Skeletal muscle tissue (tissue), 4 donors: ENCODE measurements around the gene ADORA3. TPM values are rescaled to one million over a fixed set of nuclear protein-coding genes. Genes with fewer than 3 reads are reported as not detected.

ENCODE experiments used
- H3K27ac ChIP-seq: one replicate; pipeline ENCODE4 v1.7.0; 2013; ENCODE audit warnings: mild to moderate bottlenecking, low read depth, low read length, inconsistent platforms
- H3K27me3 ChIP-seq, 3 donors: one replicate each; pipeline ENCODE4 v1.7.0; 2013; ENCODE audit warnings: low read length in 3 of 3; ENCODE audit not compliant: control insufficient read depth in 3 of 3, insufficient read depth in 3 of 3
- H3K36me3 ChIP-seq, 3 donors: one replicate each; pipeline ENCODE4 v1.7.0; 2013; ENCODE audit warnings: low read length in 3 of 3; ENCODE audit not compliant: control insufficient read depth in 3 of 3, insufficient read depth in 3 of 3
- H3K4me1 ChIP-seq, 3 donors: one replicate each; pipeline ENCODE4 v1.7.0; 2013; ENCODE audit warnings: low read length in 3 of 3, mild to moderate bottlenecking in 3 of 3; ENCODE audit not compliant: control insufficient read depth in 3 of 3, insufficient read depth in 3 of 3
- H3K4me3 ChIP-seq, 3 donors: one replicate each; pipeline ENCODE4 v1.7.0; 2013; ENCODE audit warnings: low read length in 3 of 3
- H3K9ac ChIP-seq, 3 donors: one replicate each; pipeline ENCODE4 v1.7.0; 2013; ENCODE audit warnings: low read length in 3 of 3, mild to moderate bottlenecking in 3 of 3, moderate library complexity in 2 of 3, low read depth in 1 of 3
- H3K9me3 ChIP-seq, 3 donors: one replicate each; pipeline ENCODE4 v1.7.0; 2013; ENCODE audit warnings: low read length in 3 of 3; ENCODE audit not compliant: control insufficient read depth in 3 of 3
- total RNA-seq: library from RNA; depleted of rRNA; stranded (reverse); fragments of >200 nt; gene quantifications from one replicate; pipeline ENCODE4 v1.2.3, GENCODE V29; 2014
- donor health status: Osteomylitis.

ADORA3 gene
- total RNA-seq, 1 donor from 2014 or later = 0.52 TPM

DNA sequence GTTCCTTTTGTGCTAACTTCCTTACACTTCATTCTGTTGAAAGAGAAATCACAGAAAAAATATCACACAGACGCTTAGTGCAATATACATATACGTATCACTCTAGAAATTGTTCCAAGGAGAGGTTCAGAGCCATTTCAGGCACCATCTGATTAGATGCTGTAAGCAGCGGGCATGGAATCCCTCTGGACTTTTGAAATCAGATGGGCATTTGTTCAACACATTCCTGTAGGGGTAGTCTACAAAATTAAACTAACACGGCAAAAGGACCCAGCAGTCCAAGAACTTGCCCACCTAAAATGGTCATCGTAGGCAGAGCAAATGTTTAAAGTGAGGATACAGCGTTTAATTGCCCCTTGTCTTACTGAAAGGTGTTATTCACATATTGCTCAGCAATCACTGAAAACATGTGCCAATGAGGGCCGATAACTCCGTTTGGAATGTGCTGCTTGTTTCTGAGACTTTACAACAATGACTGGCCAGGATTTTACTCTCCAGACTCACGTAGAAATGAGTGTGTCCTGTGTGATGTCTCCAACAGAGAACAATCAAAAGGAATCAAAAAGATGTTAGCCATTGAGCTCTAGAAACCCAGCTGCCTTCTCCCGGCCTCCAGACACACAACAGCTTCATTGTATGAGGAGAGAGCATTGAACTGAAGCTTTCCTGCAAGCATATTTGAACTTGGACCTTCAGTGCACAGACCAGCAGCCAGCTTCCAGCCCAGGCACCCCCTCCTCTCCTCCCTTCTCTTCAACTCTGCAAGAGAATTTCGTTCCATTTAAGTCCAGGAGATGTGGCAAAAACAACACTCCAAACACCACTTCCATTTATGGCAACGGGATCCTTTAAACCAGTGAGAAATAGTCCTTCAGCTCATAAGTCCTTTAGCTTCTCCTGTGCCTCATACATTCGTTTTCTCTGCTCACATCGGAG lies 32.1 kb upstream of the ADORA3 start:
- no peaks in the 10 kb centered on the region for H3K9me3 ChIP-seq
- H3K9ac ChIP-seq = no peak overlapping the region
- no peak overlapping the region for H3K27ac ChIP-seq
- H3K27me3 ChIP-seq = no peaks in the 10 kb centered on the region
- no peaks in the 10 kb centered on the region for H3K4me1 ChIP-seq
- H3K4me3 ChIP-seq = no peak overlapping the region
- H3K36me3 ChIP-seq = no peaks in the 10 kb centered on the region

- Histone ChIP-seq H3K4me1 (peaks cover 16 to 19% (median 18%) of the 10 kb centered on the region in 3 donors), H3K27ac (no peak overlapping the region), H3K4me3 (no peak overlapping the region), H3K36me3 (no peaks in the 10 kb centered on the region), H3K9me3 (no peaks in the 10 kb centered on the region), H3K9ac (no peak overlapping the region), H3K27me3 (peaks cover 0 to 8% (median 4%) of the 10 kb centered on the region in 3 donors)
Observed at GRCh38 chr1:111520053-111520452, 16.6 kb upstream of the ADORA3 start.

DNA sequence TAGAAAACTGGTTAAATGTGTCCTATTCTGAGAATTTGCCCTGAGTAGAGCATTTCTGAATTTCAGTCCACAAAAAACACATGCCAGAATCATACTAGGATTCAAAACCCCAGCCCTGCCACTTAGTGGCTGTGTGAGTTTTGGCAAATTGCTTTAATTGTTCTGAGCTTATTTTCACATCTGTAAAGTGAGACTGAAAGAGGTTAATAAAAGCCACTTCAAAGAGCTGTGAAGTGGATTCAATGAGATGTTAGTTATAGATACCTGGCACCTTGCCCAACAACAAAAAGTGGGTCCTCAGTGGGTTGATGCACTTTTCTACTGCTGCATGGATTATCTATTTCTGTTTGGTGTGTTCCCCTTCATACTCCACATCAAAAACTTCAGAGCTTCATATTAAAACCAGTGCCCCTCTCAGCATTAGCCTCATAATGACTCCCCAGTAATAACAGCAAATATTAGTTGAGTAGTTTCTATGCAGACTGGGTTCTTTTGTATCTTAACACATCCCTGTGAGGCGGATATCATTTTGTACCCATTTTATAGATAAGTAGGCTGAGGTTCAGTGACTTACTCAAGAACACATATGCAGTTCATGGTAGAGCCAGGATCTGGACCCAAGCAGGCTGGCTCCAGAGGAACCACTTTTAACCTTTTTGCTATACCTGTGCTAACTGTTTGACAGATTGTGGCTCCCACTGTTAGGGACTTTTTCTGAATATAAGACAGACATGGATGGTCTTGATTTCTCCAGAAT lies 14.2 kb upstream of the ADORA3 start:
- Histone ChIP-seq H3K27ac (no peak overlapping the region), H3K9ac (no peak overlapping the region), H3K36me3 (no peaks in the 10 kb centered on the region), H3K4me3 (no peak overlapping the region), H3K9me3 (no peaks in the 10 kb centered on the region), H3K27me3 (peaks cover 0 to 8% (median 4%) of the 10 kb centered on the region in 3 donors), H3K4me1 (peaks cover 16 to 20% (median 19%) of the 10 kb centered on the region in 3 donors)

GRCh38 chr1:111516005-111516535 lies 12.6 kb upstream of the ADORA3 start:
- H3K4me1 ChIP-seq = peaks cover 16 to 20% (median 20%) of the 10 kb centered on the region in 3 donors
- no peaks in the 10 kb centered on the region for H3K36me3 ChIP-seq
- peak overlapping the region; percentile 68 for H3K27ac ChIP-seq
- peak overlapping the region; percentile 56 to 65 (median 61) for H3K4me3 ChIP-seq
- peak overlapping the region; percentile 36 to 74 (median 51) for H3K9ac ChIP-seq
- H3K27me3 ChIP-seq = peaks cover 0 to 8% (median 4%) of the 10 kb centered on the region in 3 donors
- no peaks in the 10 kb centered on the region for H3K9me3 ChIP-seq

DNA sequence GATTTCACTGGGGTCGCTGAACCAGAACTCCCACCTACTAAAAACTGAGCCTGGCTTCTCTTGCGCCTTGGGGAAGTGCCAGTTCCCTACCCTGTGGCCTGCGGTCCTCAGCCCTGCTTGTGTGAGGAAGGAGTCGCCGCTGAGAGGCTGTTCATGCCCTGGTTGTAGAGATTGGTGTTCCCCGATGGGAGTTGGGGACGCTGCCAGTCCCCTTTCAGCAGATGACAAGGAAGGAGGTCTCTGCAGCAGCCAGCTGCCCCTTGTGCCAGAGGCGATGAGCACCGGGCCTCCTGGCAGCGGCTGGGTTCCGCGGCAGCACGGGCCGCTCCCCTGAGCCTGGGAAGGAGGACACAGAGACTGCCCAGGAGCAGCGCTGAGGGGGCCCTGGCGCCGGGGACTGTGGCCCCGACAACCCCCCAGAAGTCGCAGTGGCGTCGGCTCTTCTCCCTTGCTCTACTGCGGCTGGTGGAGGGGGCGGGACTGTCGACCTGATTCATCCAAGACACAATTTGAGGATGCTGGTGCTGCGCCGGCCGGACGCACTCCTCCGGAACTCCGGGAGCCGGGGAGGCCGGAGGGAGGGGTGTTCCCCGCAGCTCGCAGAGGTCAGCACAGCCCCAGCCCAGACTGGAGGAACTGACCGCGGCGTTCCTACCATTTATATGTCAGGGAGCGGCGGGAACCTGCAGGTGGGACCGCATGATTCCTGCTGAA lies 12.0 kb upstream of the ADORA3 start:
- H3K9ac ChIP-seq = peak overlapping the region; percentile 36 to 74 (median 51)
- peaks cover 0 to 8% (median 4%) of the 10 kb centered on the region in 3 donors for H3K27me3 ChIP-seq
- peak overlapping the region; percentile 68 for H3K27ac ChIP-seq
- H3K4me3 ChIP-seq = peak overlapping the region; percentile 56 to 65 (median 61)
- no peaks in the 10 kb centered on the region for H3K9me3 ChIP-seq
- H3K36me3 ChIP-seq = no peaks in the 10 kb centered on the region
- peaks cover 16 to 20% (median 20%) of the 10 kb centered on the region in 3 donors for H3K4me1 ChIP-seq

DNA sequence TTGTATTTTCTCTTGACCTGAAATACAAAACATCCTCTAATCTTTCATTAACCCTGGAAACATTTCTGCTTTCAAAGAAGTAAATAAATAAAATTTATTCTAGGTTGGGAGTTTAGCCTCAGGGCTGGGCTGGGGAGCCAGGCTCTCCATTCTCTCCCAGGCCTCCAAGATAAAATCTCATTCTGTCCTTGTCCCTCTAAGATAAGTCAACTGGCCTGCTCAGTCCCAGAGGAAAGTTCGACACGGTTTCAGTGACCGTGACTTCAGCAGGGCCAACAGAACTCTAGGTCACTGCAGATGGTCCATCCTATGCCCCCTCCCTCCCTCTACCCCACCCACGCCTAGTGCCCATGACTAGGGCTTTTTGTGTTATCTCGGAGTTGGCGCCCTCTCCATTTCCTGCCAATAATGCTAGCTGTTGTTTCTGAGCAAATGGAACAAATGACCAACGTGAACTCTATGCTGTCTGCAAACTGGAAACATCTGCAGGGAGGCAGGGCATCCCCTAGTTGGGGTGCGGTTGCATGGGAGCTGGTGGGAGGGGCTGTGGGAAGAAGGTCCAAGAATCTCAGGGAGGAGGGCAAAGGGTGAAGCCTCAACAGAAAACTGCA lies 10.1 kb upstream of the ADORA3 start:
- Histone ChIP-seq H3K4me3 (no peak overlapping the region), H3K9me3 (no peaks in the 10 kb centered on the region), H3K27ac (no peak overlapping the region), H3K9ac (no peak overlapping the region), H3K27me3 (peaks cover 0 to 8% (median 4%) of the 10 kb centered on the region in 3 donors), H3K36me3 (no peaks in the 10 kb centered on the region), H3K4me1 (peaks cover 27 to 39% (median 32%) of the 10 kb centered on the region in 3 donors)

- Histone ChIP-seq H3K4me3 (no peak overlapping the region), H3K27me3 (peaks cover 0 to 8% (median 4%) of the 10 kb centered on the region in 3 donors), H3K36me3 (no peaks in the 10 kb centered on the region), H3K4me1 (peaks cover 32 to 44% (median 36%) of the 10 kb centered on the region in 3 donors), H3K9me3 (no peaks in the 10 kb centered on the region), H3K27ac (no peak overlapping the region), H3K9ac (no peak overlapping the region)
Observed at GRCh38 chr1:111512931-111513330, 9.5 kb upstream of the ADORA3 start.

GRCh38 chr1:111512132-111512889 lies 8.9 kb upstream of the ADORA3 start:
- H3K27ac ChIP-seq = no peak overlapping the region
- no peak overlapping the region for H3K4me3 ChIP-seq
- H3K9me3 ChIP-seq = no peaks in the 10 kb centered on the region
- H3K27me3 ChIP-seq = peaks cover 0 to 8% (median 4%) of the 10 kb centered on the region in 3 donors
- H3K4me1 ChIP-seq = peaks cover 38 to 50% (median 42%) of the 10 kb centered on the region in 3 donors
- H3K36me3 ChIP-seq = no peaks in the 10 kb centered on the region
- no peak overlapping the region for H3K9ac ChIP-seq
